ENCODE results near the gene ABCC9.

Gene ABCC9

DNA sequence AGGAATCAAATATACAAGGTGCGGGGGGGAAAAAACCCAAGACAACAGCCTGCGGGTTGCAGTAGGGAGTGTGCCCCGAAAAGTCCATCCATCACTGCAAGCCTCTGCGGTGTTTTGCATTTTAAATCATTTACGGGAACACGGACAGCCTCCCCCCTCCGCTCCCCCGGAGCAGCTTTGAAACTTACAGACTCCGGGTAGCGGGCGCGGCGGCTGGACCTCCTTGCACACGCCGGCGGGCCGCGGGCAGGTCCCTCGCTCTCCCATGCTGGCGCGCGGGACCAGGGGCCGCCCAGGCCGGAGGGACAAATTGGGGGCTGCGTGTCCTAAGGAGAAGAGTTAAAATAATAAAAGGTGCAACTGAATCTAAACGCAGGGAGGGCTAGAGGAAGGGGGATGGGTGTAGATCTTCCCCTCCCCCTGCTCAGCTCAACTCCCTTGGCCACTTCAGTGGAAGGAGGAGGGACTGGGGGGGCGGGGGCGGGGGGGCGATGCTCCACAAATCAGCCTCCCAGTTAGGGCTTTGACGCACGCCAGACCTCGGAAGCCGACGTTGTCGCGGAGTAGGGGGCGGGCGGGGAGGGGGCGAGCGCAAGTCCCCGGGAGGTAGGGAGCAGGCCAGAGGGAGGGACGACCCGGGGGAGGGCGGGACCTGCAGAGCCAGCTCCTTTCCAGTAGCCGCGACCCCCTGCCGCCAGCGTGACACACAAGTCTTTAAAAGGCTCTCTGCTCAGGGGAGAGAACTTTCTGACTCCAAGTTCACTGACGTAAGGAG, 166.7 kb downstream of the ABCC9 start, which contains the start of gene KCNJ8:
Gene KCNJ8, minus strand, starts transcription at position 349 of the 775 bp plus-strand sequence. CDS start 1,090 bp downstream, outside the sequence.
- H3K27ac Mint-ChIP-seq: no peak within 1 kb of the TSS
- DNase-seq (no peak), ATAC-seq (replicated peaks) (no peak)
- H3K4me1 Mint-ChIP-seq: peaks cover 3 to 8% of the 10 kb centered on the region in 2 donors
- H3K36me3 Mint-ChIP-seq: no peaks in the 10 kb centered on the region
- H3K9me3 Mint-ChIP-seq: no peaks in the 10 kb centered on the region
- peaks cover 41 to 49% of the 10 kb centered on the region in 2 donors for H3K27me3 Mint-ChIP-seq
- H3K4me3 Mint-ChIP-seq: peak within 1 kb of the TSS in 1 of 2 donors; percentile 9

DNA sequence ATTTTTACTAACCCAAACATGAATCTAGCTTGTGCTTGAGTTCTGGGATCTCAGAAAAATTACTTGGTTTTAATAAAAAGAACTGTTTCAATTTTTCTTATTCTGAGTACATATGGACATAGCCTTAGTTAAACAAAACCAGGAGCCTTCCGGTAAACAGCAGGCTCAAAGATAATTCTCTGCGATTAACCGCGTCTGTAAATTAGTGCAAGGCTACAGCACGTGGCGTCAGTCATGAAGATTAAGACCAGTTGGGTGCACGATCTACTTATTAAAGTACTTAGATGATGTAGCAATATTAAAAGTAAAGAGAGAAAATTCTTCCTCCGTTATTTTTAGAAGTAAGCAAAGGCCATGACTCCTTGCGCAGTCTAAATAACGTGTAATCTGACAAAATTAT, 167.4 kb downstream of the ABCC9 start:
- Mint-ChIP-seq H3K4me1 (peaks cover 3 to 8% of the 10 kb centered on the region in 2 donors), H3K9me3 (no peaks in the 10 kb centered on the region), H3K27ac (no peak overlapping the region), H3K36me3 (no peaks in the 10 kb centered on the region), H3K4me3 (no peak overlapping the region), H3K27me3 (peaks cover 44 to 53% of the 10 kb centered on the region in 2 donors)
- DNase-seq (no peak), ATAC-seq (replicated peaks) (no peak)

- H3K4me3 Mint-ChIP-seq: no peak overlapping the region
- DNase-seq: no peak
- H3K9me3 Mint-ChIP-seq: no peaks in the 10 kb centered on the region
- no peak overlapping the region for H3K27ac Mint-ChIP-seq
- no peak for ATAC-seq (replicated peaks)
- H3K36me3 Mint-ChIP-seq: no peaks in the 10 kb centered on the region
- peaks cover 3 to 8% of the 10 kb centered on the region in 2 donors for H3K4me1 Mint-ChIP-seq
- H3K27me3 Mint-ChIP-seq: peaks cover 44 to 53% of the 10 kb centered on the region in 2 donors
These were observed 167.9 kb downstream of the ABCC9 start for GRCh38 chr12:21773263-21773741.

DNA sequence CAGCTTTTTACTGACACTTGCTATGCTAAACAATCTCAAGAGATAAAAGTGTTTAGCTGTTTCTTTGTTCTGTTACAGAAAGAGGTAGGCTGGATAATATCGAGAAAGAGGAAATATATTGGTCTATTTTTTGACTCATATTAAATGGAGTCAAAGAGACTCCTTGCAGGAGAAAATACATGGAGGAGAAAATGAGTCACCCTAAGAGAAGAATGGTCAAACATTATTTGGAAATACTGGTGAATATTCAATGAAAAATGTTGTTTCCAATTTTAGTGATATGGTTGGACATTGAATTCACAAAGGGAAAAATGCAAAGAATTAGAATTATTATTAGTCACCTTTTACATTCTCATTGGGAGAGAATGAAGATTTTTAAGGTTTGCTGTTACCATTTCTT, 169.9 kb downstream of the ABCC9 start:
- peaks cover 3 to 8% of the 10 kb centered on the region in 2 donors for H3K4me1 Mint-ChIP-seq
- H3K36me3 Mint-ChIP-seq: no peaks in the 10 kb centered on the region
- no peak overlapping the region for H3K4me3 Mint-ChIP-seq
- peaks cover 36 to 37% of the 10 kb centered on the region in 2 donors for H3K27me3 Mint-ChIP-seq
- ATAC-seq (replicated peaks): no peak
- peaks cover 0 to under 1% of the 10 kb centered on the region in 2 donors for H3K9me3 Mint-ChIP-seq
- H3K27ac Mint-ChIP-seq: no peak overlapping the region
- no peak for DNase-seq

DNA sequence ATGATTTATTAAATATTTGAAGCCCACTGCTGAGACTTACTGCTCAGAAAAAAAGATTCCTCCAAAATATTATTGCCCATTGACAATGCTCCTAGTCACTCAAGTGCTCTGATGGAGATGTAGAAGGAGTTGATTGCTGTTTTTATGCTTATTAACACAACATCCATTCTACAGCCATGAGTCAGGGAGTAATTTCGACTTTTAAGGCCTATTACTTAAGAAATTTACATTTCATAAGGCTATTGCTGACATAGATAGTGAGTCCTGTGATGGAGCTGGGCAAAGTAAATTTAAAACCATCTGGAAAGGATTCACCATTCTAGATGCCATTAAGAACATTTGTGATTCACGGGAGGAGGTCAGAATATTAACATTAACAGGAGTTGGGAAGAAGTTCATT, 171.9 kb downstream of the ABCC9 start:
- DNase-seq (no peak), ATAC-seq (replicated peaks) (no peak)
- Mint-ChIP-seq H3K9me3 (peaks cover 0 to 1% of the 10 kb centered on the region in 2 donors), H3K27ac (no peak overlapping the region), H3K36me3 (no peaks in the 10 kb centered on the region), H3K27me3 (peaks cover 22% of the 10 kb centered on the region in 2 donors), H3K4me1 (peaks cover 2 to 8% of the 10 kb centered on the region in 2 donors), H3K4me3 (no peak overlapping the region)

DNA sequence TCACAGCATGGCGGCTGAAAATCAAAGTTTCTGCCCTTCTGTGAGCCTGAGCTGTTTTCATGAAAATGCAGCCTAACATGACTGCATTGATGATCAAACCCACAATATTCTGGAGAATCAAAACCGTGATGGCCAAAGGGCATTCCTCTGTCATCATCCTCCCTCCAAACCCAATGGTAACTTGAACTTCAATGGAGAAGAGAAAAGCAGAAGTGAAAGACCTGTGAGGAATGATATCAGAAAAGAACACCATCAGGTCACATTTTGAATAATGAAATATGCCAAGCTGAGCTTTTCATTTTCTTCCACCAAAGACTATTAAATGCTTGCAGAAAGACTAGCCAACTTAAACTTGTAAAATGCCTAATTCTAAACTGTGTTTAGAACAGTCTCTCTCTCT, 174.8 kb downstream of the ABCC9 start:
- Mint-ChIP-seq H3K27me3 (peaks cover 5 to 8% of the 10 kb centered on the region in 2 donors), H3K27ac (no peak overlapping the region)

DNA sequence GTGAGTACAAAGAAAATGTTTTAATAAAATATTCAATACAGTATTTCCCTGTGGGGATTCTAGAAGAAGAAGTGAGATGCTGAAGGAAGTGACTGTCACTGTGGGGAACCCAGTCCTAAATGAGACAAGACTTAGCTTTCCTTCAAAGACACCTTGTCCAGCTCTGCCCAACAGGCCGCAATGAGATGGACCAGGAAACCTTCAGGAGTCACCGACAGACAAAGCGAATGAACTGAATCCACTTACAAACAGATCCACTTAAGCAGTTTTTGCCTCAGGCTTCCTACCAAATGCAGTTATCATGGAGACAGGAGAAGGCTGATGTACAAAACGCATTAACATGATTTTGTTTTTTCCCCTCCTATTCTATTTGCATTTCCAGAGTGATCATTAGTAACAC, 176.3 kb downstream of the ABCC9 start:
- no peak overlapping the region for H3K4me3 Mint-ChIP-seq
- ATAC-seq (replicated peaks): no peak
- no peaks in the 10 kb centered on the region for H3K4me1 Mint-ChIP-seq
- peaks cover 4 to 5% of the 10 kb centered on the region in 2 donors for H3K27me3 Mint-ChIP-seq
- no peak for DNase-seq
- peaks cover 0 to 1% of the 10 kb centered on the region in 2 donors for H3K9me3 Mint-ChIP-seq
- H3K27ac Mint-ChIP-seq: no peak overlapping the region
- no peaks in the 10 kb centered on the region for H3K36me3 Mint-ChIP-seq

More for the DNA sequence above, 174.8 kb downstream of the ABCC9 start:
- H3K36me3 Mint-ChIP-seq: no peaks in the 10 kb centered on the region
- H3K4me1 Mint-ChIP-seq: no peaks in the 10 kb centered on the region
- DNase-seq (no peak), ATAC-seq (replicated peaks) (no peak)
- H3K4me3 Mint-ChIP-seq: no peak overlapping the region
- peaks cover 0 to 1% of the 10 kb centered on the region in 2 donors for H3K9me3 Mint-ChIP-seq

DNA sequence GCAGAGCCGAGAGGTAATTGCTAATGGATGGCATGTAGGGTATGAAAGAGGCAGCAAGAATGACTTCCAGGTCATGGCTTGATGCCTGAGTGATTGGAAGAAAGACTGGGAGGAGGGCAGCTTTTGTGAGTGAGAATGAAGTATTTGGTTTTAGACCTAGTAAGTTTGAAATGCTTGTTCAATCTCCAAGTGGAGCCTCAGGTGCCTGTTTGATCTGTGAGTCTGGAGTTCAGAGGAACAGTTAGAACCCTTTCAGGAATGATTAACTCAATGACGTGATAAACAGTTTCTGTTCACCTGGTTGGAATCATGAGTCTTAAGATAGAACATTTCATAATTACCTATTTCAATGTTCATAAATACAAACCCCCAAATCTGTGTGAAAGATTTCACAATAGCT, 177.2 kb downstream of the ABCC9 start:
- Mint-ChIP-seq H3K4me1 (no peaks in the 10 kb centered on the region), H3K27me3 (no peaks in the 10 kb centered on the region), H3K9me3 (peaks cover 0 to 3% of the 10 kb centered on the region in 2 donors), H3K27ac (no peak overlapping the region), H3K4me3 (no peak overlapping the region), H3K36me3 (no peaks in the 10 kb centered on the region)
- DNase-seq (no peak), ATAC-seq (replicated peaks) (no peak)

- no peaks in the 10 kb centered on the region for H3K36me3 Mint-ChIP-seq
- no peaks in the 10 kb centered on the region for H3K27me3 Mint-ChIP-seq
- DNase-seq: no peak
- no peak overlapping the region for H3K4me3 Mint-ChIP-seq
- no peak overlapping the region for H3K27ac Mint-ChIP-seq
- H3K4me1 Mint-ChIP-seq: no peaks in the 10 kb centered on the region
- peaks cover 0 to 3% of the 10 kb centered on the region in 2 donors for H3K9me3 Mint-ChIP-seq
- peak in 1 of 2 donors; percentile 27 for ATAC-seq (replicated peaks)
These were observed 177.7 kb downstream of the ABCC9 start for GRCh38 chr12:21763531-21763930.

GRCh38 chr12:21759737-21760136, 181.5 kb downstream of the ABCC9 start:
- peaks cover 0 to 2% of the 10 kb centered on the region in 2 donors for H3K9me3 Mint-ChIP-seq
- H3K36me3 Mint-ChIP-seq: no peaks in the 10 kb centered on the region
- H3K27me3 Mint-ChIP-seq: peaks cover 0 to 3% of the 10 kb centered on the region in 2 donors
- H3K4me3 Mint-ChIP-seq: no peak overlapping the region
- ATAC-seq (replicated peaks) (no peak), DNase-seq (no peak)
- no peak overlapping the region for H3K27ac Mint-ChIP-seq
- no peaks in the 10 kb centered on the region for H3K4me1 Mint-ChIP-seq

GRCh38 chr12:21757735-21758134, 183.5 kb downstream of the ABCC9 start:
- H3K36me3 Mint-ChIP-seq: no peaks in the 10 kb centered on the region
- ATAC-seq (replicated peaks): no peak
- no peak for DNase-seq
- H3K27me3 Mint-ChIP-seq: peaks cover 0 to 6% of the 10 kb centered on the region in 2 donors
- H3K27ac Mint-ChIP-seq: no peak overlapping the region
- peaks cover 0 to 2% of the 10 kb centered on the region in 2 donors for H3K9me3 Mint-ChIP-seq
- H3K4me3 Mint-ChIP-seq: no peak overlapping the region
- no peaks in the 10 kb centered on the region for H3K4me1 Mint-ChIP-seq

DNA sequence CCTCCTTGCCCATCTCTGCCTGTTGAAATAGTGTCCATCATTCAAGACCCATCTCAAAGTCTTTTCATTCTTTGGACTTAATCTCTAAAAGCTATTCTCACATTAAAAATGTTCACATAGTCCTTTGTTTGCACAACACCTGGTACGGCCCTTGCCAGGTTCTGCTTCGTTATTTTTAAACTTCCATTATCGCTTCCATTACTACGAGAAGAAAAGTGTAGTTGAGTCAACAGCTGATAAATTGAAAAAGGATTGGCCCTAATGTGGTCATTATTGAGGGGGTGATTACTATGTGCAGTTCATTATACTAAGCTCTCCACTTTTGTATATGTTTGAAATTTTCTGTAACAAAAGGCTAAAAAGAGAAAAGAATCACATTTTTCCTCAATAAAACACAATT, 184.5 kb downstream of the ABCC9 start:
- H3K36me3 Mint-ChIP-seq: no peaks in the 10 kb centered on the region
- H3K27me3 Mint-ChIP-seq: peaks cover 0 to 6% of the 10 kb centered on the region in 2 donors
- ATAC-seq (replicated peaks) (no peak), DNase-seq (no peak)
- H3K27ac Mint-ChIP-seq: no peak overlapping the region
- H3K4me3 Mint-ChIP-seq: no peak overlapping the region
- H3K9me3 Mint-ChIP-seq: peaks cover 0 to 2% of the 10 kb centered on the region in 2 donors
- H3K4me1 Mint-ChIP-seq: no peaks in the 10 kb centered on the region

GRCh38 chr12:21751517-21751916, 189.7 kb downstream of the ABCC9 start:
- no peak for DNase-seq
- no peak for ATAC-seq (replicated peaks)
- H3K36me3 Mint-ChIP-seq: no peaks in the 10 kb centered on the region
- H3K27me3 Mint-ChIP-seq: peaks cover 0 to 6% of the 10 kb centered on the region in 2 donors
- no peaks in the 10 kb centered on the region for H3K4me1 Mint-ChIP-seq
- no peak overlapping the region for H3K27ac Mint-ChIP-seq
- no peak overlapping the region for H3K4me3 Mint-ChIP-seq
- H3K9me3 Mint-ChIP-seq: peaks cover 0 to 3% of the 10 kb centered on the region in 2 donors

Measured in stimulated activated naive B cell treated with anti-CD40 and anti-IgM and Interleukin-4, amounts not matched to agents 10 μg/mL and 1 μg/mL and 100 μg/mL, for 72 hours (primary cell).